SK-N-SH treated with all-trans-retinoic acid at 6 μM for 48 hours (cell line): ENCODE measurements around the gene ZCCHC3.
A peak's percentile ranks its signal among the peaks of the same experiment; 100 is the strongest.
"Not testable (repeated sequence)": the region's sequence is repeated elsewhere in the genome, so short reads cannot be mapped to it uniquely, and the experiment has no call there.

Experiments used
- ATAC-seq: fragments of 200-7000 bp; cut with Tn5 transposase; 3 replicates; pipeline ENCODE4 v1.9.1; 2020; ENCODE audit warnings: mild to moderate bottlenecking, moderate library complexity
- ARNTL ChIP-seq: fragments of 450-650 bp; formaldehyde crosslinking; IDR thresholded peaks from 2 replicates; pipeline ENCODE4 v1.5.0; 2020; ENCODE audit warnings: low read depth, mild to moderate bottlenecking, moderate library complexity, borderline replicate concordance
- BACH2 ChIP-seq: fragments of 250-450 bp; sonication (Bioruptor Pico); IDR thresholded peaks from 2 replicates; pipeline ENCODE4 v1.9.0; 2021; ENCODE audit warnings: mild to moderate bottlenecking, borderline replicate concordance
- ESRRG ChIP-seq: fragments of 250-450 bp; sonication (Bioruptor Pico); IDR thresholded peaks from 2 replicates; pipeline ENCODE4 v1.6.1; 2021; ENCODE audit warnings: mild to moderate bottlenecking
- GLIS3 ChIP-seq: fragments of 250-450 bp; sonication (Bioruptor Pico); IDR thresholded peaks from 2 replicates; pipeline ENCODE4 v1.5.0; 2020; ENCODE audit warnings: mild to moderate bottlenecking, moderate library complexity
- ISL1 ChIP-seq: fragments of 250-450 bp; sonication (Bioruptor Pico); IDR thresholded peaks from 2 replicates; pipeline ENCODE4 v2.1.2; 2022; ENCODE audit warnings: mild to moderate bottlenecking, moderate library complexity
- OSR1 ChIP-seq: fragments of 250-450 bp; sonication (Bioruptor Pico); IDR thresholded peaks from 2 replicates; pipeline ENCODE4 v1.8.0; 2022; ENCODE audit warnings: moderate library complexity, mild to moderate bottlenecking, inconsistent platforms
- PPARA ChIP-seq: fragments of 250-450 bp; sonication (Bioruptor Pico); IDR thresholded peaks from 2 replicates; pipeline ENCODE4 v1.5.0; 2020; ENCODE audit warnings: mild to moderate bottlenecking, borderline replicate concordance
- RARB ChIP-seq: fragments of 250-450 bp; sonication (Bioruptor Pico); IDR thresholded peaks from 2 replicates; pipeline ENCODE4 v1.8.0; 2021; ENCODE audit warnings: mild to moderate bottlenecking, moderate library complexity
- SNAI2 ChIP-seq: fragments of 250-450 bp; sonication (Bioruptor Pico); IDR thresholded peaks from 2 replicates; pipeline ENCODE4 v1.5.0; 2020; ENCODE audit warnings: mild to moderate bottlenecking, moderate library complexity
- TCF4 ChIP-seq: fragments of 250-450 bp; sonication (Bioruptor Pico); IDR thresholded peaks from 2 replicates; pipeline ENCODE4 v1.8.0; 2021; ENCODE audit warnings: mild to moderate bottlenecking, moderate library complexity, borderline replicate concordance
- TOX ChIP-seq: fragments of 250-450 bp; sonication (Bioruptor Pico); IDR thresholded peaks from 2 replicates; pipeline ENCODE4 v1.8.0; 2021; ENCODE audit warnings: mild to moderate bottlenecking, moderate library complexity, borderline replicate concordance
- ZFP3 ChIP-seq: fragments of 250-450 bp; sonication (Bioruptor Pico); IDR thresholded peaks from 2 replicates; pipeline ENCODE4 v1.5.0; 2020; ENCODE audit warnings: mild to moderate bottlenecking, moderate library complexity
- ZNF565 ChIP-seq: fragments of 450-650 bp; formaldehyde crosslinking; conservative IDR thresholded peaks from 2 replicates; pipeline ENCODE4 v1.5.0; 2020; ENCODE audit warnings: low read depth, mild to moderate bottlenecking, moderate library complexity
- ZNF70 ChIP-seq: fragments of 450-650 bp; formaldehyde crosslinking; IDR thresholded peaks from 2 replicates; pipeline ENCODE4 v1.5.0; 2020; ENCODE audit warnings: mild to moderate bottlenecking, moderate library complexity
- ZNF8 ChIP-seq: fragments of 450-650 bp; formaldehyde crosslinking; IDR thresholded peaks from 2 replicates; pipeline ENCODE4 v1.5.0; 2020; ENCODE audit warnings: mild to moderate bottlenecking, moderate library complexity
- TF ChIP-seq, protein P1 (sequence below): fragments of 250-450 bp; sonication (Bioruptor Pico); IDR thresholded peaks from 2 replicates; pipeline ENCODE4 v1.8.0; 2021; ENCODE audit warnings: low read depth, mild to moderate bottlenecking, moderate library complexity, borderline replicate concordance
- TF ChIP-seq, protein P2 (sequence below): fragments of 250-450 bp; sonication (Bioruptor Pico); IDR thresholded peaks from 2 replicates; pipeline ENCODE4 v1.5.1; 2020; ENCODE audit warnings: low read depth, mild to moderate bottlenecking, moderate library complexity
- TF ChIP-seq, protein P3 (sequence below): fragments of 250-450 bp; sonication (Bioruptor Pico); IDR thresholded peaks from 2 replicates; pipeline ENCODE4 v1.5.0; 2020; ENCODE audit warnings: mild to moderate bottlenecking, moderate library complexity
- TF ChIP-seq, protein P4 (sequence below): fragments of 250-450 bp; sonication (Bioruptor Pico); IDR thresholded peaks from 2 replicates; pipeline ENCODE4 v1.5.1; 2021; ENCODE audit warnings: mild to moderate bottlenecking, moderate library complexity

ZCCHC3 gene

DNA sequence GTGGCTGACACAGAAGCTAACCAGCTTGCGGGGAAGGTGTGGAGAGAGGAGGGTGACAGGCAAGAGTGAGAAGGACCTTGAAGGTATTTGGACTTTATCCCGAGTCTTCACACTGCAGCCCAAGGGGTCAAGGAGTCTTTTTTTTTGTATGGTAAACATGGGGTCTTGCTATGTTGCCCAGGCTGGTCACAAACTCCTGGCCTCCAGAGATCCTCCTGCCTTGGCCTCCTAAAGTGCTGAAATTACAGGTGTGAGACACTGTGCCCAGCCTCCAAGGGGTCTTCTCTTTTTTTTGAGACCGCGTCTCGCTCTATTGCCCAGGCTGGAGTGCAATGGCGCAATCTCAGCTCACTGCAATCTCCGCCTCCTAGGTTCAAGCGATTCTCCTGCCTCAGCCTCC, 37.2 kb downstream of the ZCCHC3 start:
- TF ChIP-seq, protein P1, sequence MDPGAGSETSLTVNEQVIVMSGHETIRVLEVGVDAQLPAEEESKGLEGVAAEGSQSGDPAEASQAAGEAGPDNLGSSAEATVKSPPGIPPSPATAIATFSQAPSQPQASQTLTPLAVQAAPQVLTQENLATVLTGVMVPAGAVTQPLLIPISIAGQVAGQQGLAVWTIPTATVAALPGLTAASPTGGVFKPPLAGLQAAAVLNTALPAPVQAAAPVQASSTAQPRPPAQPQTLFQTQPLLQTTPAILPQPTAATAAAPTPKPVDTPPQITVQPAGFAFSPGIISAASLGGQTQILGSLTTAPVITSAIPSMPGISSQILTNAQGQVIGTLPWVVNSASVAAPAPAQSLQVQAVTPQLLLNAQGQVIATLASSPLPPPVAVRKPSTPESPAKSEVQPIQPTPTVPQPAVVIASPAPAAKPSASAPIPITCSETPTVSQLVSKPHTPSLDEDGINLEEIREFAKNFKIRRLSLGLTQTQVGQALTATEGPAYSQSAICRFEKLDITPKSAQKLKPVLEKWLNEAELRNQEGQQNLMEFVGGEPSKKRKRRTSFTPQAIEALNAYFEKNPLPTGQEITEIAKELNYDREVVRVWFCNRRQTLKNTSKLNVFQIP (CRISPR knock-in tag), result no peak
- no peak for TF ChIP-seq ZNF8 (CRISPR knock-in tag)
- no peak for TF ChIP-seq TOX (CRISPR knock-in tag)
- TF ChIP-seq ARNTL (CRISPR knock-in tag), result no peak
- TF ChIP-seq PPARA (CRISPR knock-in tag), result no peak

DNA sequence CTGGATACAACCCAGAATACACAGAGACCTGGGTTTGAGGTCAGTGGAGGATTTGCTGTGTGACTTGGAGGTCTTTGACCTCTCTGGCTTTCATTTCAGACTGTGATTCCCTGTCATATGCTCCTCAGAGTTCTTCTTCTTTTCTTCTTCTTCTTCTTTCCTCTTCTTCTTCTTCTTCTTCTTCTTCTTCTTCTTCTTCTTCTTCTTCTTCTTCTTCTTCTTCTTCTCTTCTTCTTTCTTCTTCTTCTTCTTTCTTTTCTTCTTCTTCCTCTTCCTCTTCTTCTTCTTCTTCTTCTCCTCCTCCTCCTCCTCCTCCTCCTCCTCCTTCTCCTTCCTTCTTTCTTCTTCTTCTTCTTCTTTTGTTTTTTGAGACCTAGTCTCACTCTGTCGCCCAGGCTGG, 38.7 kb downstream of the ZCCHC3 start:
- ATAC-seq, result not testable (repeated sequence)

More for the DNA sequence above, 37.2 kb downstream of the ZCCHC3 start:
- ATAC-seq, result no peak

DNA sequence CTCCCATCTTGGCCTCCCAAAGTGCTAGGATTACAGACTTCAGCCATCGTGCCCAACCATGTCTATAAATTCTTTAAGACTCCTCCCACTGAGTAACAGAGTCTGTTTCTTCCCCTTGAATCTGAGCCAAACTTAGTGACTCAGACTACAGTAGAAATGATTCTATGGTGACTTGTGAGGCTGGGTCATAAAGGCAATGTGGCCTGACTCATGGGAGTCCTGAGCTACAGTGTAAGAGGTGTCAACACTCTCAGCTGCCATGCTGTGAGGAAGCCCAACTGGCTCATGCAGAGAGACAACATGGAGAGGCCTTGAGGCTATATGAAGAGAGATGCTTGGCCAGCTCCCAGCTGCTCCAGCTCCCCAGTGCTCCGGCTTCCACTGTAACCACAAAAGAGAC, 44.3 kb downstream of the ZCCHC3 start:
- ATAC-seq, result peak; percentile 52

DNA sequence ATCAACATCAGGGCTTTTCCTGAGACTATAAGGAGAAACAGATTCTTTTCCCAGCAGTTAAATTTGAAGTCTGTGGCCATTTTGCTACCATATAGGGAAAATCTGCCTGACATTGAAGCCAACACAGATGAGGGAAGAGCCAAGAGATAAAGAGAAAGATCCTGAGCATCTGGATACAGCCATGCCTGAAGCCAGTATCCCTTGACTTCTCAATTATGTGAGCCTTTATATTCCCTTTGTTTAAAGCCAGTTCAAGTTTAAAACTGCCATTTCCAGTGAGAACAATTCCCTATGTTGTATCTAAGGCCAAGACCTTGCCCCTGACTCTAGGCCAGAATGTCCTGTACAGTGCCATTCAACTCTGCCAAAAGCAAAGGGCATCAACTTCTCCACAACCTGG, 45.7 kb downstream of the ZCCHC3 start:
- TF ChIP-seq PPARA (CRISPR knock-in tag) (no peak), OSR1 (CRISPR knock-in tag) (no peak), ARNTL (CRISPR knock-in tag) (no peak), RARB (CRISPR knock-in tag) (no peak), TCF4 (CRISPR knock-in tag) (no peak), BACH2 (CRISPR knock-in tag) (no peak), GLIS3 (no peak), ZFP3 (no peak), SNAI2 (CRISPR knock-in tag) (no peak), ESRRG (CRISPR knock-in tag) (no peak)
- TF ChIP-seq, protein P2, sequence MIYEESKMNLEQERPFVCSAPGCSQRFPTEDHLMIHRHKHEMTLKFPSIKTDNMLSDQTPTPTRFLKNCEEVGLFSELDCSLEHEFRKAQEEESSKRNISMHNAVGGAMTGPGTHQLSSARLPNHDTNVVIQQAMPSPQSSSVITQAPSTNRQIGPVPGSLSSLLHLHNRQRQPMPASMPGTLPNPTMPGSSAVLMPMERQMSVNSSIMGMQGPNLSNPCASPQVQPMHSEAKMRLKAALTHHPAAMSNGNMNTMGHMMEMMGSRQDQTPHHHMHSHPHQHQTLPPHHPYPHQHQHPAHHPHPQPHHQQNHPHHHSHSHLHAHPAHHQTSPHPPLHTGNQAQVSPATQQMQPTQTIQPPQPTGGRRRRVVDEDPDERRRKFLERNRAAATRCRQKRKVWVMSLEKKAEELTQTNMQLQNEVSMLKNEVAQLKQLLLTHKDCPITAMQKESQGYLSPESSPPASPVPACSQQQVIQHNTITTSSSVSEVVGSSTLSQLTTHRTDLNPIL, result no peak
- TF ChIP-seq, protein P3, sequence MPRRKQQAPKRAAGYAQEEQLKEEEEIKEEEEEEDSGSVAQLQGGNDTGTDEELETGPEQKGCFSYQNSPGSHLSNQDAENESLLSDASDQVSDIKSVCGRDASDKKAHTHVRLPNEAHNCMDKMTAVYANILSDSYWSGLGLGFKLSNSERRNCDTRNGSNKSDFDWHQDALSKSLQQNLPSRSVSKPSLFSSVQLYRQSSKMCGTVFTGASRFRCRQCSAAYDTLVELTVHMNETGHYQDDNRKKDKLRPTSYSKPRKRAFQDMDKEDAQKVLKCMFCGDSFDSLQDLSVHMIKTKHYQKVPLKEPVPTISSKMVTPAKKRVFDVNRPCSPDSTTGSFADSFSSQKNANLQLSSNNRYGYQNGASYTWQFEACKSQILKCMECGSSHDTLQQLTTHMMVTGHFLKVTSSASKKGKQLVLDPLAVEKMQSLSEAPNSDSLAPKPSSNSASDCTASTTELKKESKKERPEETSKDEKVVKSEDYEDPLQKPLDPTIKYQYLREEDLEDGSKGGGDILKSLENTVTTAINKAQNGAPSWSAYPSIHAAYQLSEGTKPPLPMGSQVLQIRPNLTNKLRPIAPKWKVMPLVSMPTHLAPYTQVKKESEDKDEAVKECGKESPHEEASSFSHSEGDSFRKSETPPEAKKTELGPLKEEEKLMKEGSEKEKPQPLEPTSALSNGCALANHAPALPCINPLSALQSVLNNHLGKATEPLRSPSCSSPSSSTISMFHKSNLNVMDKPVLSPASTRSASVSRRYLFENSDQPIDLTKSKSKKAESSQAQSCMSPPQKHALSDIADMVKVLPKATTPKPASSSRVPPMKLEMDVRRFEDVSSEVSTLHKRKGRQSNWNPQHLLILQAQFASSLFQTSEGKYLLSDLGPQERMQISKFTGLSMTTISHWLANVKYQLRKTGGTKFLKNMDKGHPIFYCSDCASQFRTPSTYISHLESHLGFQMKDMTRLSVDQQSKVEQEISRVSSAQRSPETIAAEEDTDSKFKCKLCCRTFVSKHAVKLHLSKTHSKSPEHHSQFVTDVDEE, result no peak
- TF ChIP-seq, protein P4, sequence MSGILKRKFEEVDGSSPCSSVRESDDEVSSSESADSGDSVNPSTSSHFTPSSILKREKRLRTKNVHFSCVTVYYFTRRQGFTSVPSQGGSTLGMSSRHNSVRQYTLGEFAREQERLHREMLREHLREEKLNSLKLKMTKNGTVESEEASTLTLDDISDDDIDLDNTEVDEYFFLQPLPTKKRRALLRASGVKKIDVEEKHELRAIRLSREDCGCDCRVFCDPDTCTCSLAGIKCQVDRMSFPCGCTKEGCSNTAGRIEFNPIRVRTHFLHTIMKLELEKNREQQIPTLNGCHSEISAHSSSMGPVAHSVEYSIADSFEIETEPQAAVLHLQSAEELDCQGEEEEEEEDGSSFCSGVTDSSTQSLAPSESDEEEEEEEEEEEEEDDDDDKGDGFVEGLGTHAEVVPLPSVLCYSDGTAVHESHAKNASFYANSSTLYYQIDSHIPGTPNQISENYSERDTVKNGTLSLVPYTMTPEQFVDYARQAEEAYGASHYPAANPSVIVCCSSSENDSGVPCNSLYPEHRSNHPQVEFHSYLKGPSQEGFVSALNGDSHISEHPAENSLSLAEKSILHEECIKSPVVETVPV, result no peak
- ATAC-seq, result no peak

More for the DNA sequence above, 44.3 kb downstream of the ZCCHC3 start:
- TF ChIP-seq, protein P4, result no peak
- peak; percentile 98 for TF ChIP-seq ZNF565

DNA sequence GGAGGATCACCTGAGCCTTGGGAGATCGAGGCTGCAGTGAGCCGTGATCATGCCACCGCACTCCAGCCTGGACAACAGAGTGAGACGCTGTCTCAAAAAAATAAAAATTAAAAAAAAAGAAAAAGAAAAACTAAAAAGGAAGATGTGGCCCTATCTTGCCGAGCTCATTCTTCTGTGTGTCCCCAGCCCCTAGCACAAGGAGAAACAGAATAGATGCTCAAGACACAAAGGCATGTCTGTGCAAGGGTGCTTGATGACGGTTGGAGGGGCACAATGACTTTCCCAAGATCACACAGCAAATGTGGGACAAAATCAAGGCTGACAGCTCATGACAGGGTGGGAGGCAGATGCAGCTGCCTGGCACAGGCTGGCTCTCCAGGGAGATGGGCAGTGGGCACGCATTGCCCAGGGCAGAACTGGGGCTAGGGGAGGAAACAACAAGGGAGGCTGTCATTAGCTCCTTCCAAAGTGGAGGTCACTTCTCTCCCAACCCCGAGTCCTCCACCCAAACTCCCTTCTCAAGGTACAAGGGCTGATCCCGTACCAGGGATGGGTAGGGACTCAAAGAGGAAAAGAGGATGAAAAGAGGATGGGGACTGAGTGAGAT, 48.8 kb downstream of the ZCCHC3 start:
- ATAC-seq, result no peak
- TF ChIP-seq ISL1 (CRISPR knock-in tag) (no peak), BACH2 (CRISPR knock-in tag) (no peak), OSR1 (CRISPR knock-in tag) (no peak), ESRRG (CRISPR knock-in tag) (no peak), ZNF565 (no peak), ZNF70 (CRISPR knock-in tag) (no peak), ZNF8 (CRISPR knock-in tag) (no peak)
- TF ChIP-seq, all 23 proteins: peak for 0
